GM20000 (cell line): ENCODE results near the gene STOX1.
"Not testable (repeated sequence)": the region's sequence is repeated elsewhere in the genome, so short reads cannot be mapped to it uniquely, and the experiment has no call there.

Source experiments
- DNase-seq: peaks from one replicate; pipeline ENCODE4 v3.0.0; 2012; ENCODE audit warnings: low spot score
- CTCF ChIP-seq: IDR thresholded peaks from 2 replicates; pipeline ENCODE4 v1.5.1; 2012; ENCODE audit warnings: mild to moderate bottlenecking, control low read depth; ENCODE audit errors: extremely low read depth, missing control alignments

Gene STOX1

GRCh38 chr10:68899186-68899745 lies 71.9 kb downstream of the STOX1 start:
- no peak for TF ChIP-seq CTCF
- no peak for DNase-seq

GRCh38 chr10:68900427-68901104 lies 73.2 kb downstream of the STOX1 start:
- DNase-seq: no peak

GRCh38 chr10:68901105-68901927 lies 74.0 kb downstream of the STOX1 start, which contains the start of gene DDX50:
Gene DDX50, plus strand, starts transcription at chr10:68901315. Its CDS starts 70 bp downstream, at chr10:68901385.
- no peak for TF ChIP-seq CTCF
- DNase-seq: peak; percentile 92

More at GRCh38 chr10:68900427-68901104, 73.2 kb downstream of the STOX1 start:
- no peak for TF ChIP-seq CTCF

- TF ChIP-seq CTCF: no peak
- DNase-seq: no peak
These were observed 75.1 kb downstream of the STOX1 start for GRCh38 chr10:68902382-68902781.

- TF ChIP-seq CTCF: no peak
- no peak for DNase-seq
These were observed 97.3 kb downstream of the STOX1 start for GRCh38 chr10:68924593-68924992.

- no peak for TF ChIP-seq CTCF
These were observed 98.2 kb downstream of the STOX1 start for GRCh38 chr10:68925489-68925888.

GRCh38 chr10:68929157-68929556 lies 101.8 kb downstream of the STOX1 start:
- not testable (repeated sequence) for DNase-seq

More at GRCh38 chr10:68925489-68925888, 98.2 kb downstream of the STOX1 start:
- DNase-seq: no peak

- DNase-seq: not testable (repeated sequence)
These were observed 102.6 kb downstream of the STOX1 start for GRCh38 chr10:68929888-68930287.

GRCh38 chr10:68932860-68933259 lies 105.5 kb downstream of the STOX1 start:
- DNase-seq: not testable (repeated sequence)
